ENCODE measurements around the gene CFAP52. TPM values are rescaled to one million over a fixed set of nuclear protein-coding genes. Genes with fewer than 3 reads are reported as not detected.
A peak's percentile ranks its signal among the peaks of the same experiment; 100 is the strongest.
"Not testable (repeated sequence)": the region's sequence is repeated elsewhere in the genome, so short reads cannot be mapped to it uniquely, and the experiment has no call there.

CFAP52 gene
- total and polyA plus RNA-seq, 5 donors from 2014 or later = not detected

DNA sequence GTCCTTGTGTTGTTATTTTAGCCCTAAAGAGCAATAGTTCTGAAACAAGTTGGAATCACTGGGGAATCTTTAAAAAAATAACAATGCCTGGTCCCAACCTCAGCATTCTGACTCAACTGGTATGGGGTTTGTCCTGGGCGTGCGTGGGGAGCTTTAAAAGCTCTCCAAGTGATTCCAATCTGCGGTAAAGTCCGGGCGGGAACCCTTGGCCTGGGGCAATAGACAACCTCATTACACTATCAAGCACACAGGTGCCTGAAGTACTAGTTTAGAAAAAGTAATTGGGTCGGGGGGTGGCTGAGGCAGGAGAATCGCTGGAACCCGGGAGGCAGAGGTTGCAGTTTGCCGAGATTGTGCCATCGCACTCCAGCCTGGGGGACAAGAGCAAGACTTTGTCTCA lies 5.2 kb upstream of the CFAP52 start:
- no peaks in the 10 kb centered on the region for H3K27me3 ChIP-seq (ENCODE audit: control insufficient read depth, insufficient read depth, low read length)
- no peaks in the 10 kb centered on the region for H3K9me3 Mint-ChIP-seq
- H3K27me3 Mint-ChIP-seq = peaks cover under 1% of the 10 kb centered on the region
- DNase-seq (no peak), ATAC-seq (ENCODE audit: low read depth in 2 of 2) (no peak)
- H3K36me3 Mint-ChIP-seq = peaks cover 21% of the 10 kb centered on the region
- peak overlapping the region in 1 of 4 donors; percentile 9 for H3K4me3 Mint-ChIP-seq
- peaks cover 22% of the 10 kb centered on the region for H3K4me1 ChIP-seq (ENCODE audit: control insufficient read depth, insufficient read depth, low read length, poor library complexity, severe bottlenecking)
- H3K9me3 ChIP-seq (ENCODE audit: control insufficient read depth in 2 of 2, low read length in 2 of 2) = no peaks in the 10 kb centered on the region
- peaks cover 21 to 67% (median 37%) of the 10 kb centered on the region in 4 donors for H3K4me1 Mint-ChIP-seq
- no peak overlapping the region for H3K4me3 ChIP-seq (ENCODE audit: low read depth, low read length)
- H3K27ac Mint-ChIP-seq = no peak overlapping the region
- H3K36me3 ChIP-seq (ENCODE audit: control insufficient read depth, insufficient read depth, low read length) = peaks cover 14% of the 10 kb centered on the region
- no peak overlapping the region for H3K27ac ChIP-seq (ENCODE audit: insufficient read depth, low read length, poor library complexity, severe bottlenecking)

DNA sequence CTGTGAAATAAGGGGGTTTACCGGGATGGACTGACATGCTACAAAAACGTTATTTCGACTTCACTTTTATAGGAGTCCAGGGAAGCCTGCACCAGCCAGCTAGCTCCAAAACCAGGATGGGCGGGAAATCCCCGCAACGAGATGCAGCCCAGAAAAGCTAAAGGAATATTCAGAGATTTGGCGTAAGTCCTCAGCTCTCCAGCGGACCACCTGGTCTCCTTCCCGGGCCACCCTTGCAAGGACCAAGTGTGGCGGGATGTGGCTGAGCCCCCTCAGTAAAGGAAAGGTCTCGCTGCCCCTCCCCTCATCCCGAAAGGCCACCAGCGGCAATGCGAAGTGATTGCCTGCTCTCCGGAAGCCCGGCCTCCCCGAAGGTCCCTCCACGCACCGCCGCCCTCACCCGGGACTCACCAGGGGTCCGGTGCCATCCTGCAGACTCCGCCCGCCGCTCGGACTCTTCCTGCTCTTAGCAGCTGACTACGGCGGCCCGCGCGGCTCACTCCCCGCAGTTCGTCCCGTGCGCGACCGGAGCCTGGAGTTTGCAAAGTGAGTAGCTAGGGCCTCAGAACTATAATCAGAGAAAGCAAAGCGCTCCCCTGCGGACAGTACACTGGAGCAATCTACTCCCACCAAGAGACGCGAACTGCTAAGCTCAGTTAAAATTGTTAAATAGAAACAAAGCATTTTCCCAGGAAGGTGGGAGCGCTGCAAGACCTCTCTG lies 901 bp upstream of the CFAP52 start, which contains the start of gene STX8:
Gene STX8 (minus strand): TSS at position 440 of the 721 bp plus-strand sequence. CDS start 12 bp downstream, at position 428.
- no peaks in the 10 kb centered on the region for H3K27me3 ChIP-seq (ENCODE audit: control insufficient read depth, insufficient read depth, low read length)
- peak within 1 kb of the TSS; percentile 94 to 99 (median 97) for H3K4me3 Mint-ChIP-seq
- H3K36me3 ChIP-seq (ENCODE audit: control insufficient read depth, insufficient read depth, low read length) = no peaks in the 10 kb centered on the region
- H3K4me3 ChIP-seq (ENCODE audit: low read depth, low read length) = peak within 1 kb of the TSS; percentile 97
- no peaks in the 10 kb centered on the region for H3K36me3 Mint-ChIP-seq
- peak within 1 kb of the TSS; percentile 89 to 99 (median 91) for H3K27ac Mint-ChIP-seq
- peaks cover 25% of the 10 kb centered on the region for H3K4me1 ChIP-seq (ENCODE audit: control insufficient read depth, insufficient read depth, low read length, poor library complexity, severe bottlenecking)
- H3K4me1 Mint-ChIP-seq = peaks cover 19 to 63% (median 35%) of the 10 kb centered on the region in 4 donors
- H3K9me3 Mint-ChIP-seq = no peaks in the 10 kb centered on the region
- H3K9me3 ChIP-seq (ENCODE audit: control insufficient read depth in 2 of 2, low read length in 2 of 2) = no peaks in the 10 kb centered on the region
- DNase-seq (peak; percentile 54 to 87 (median 73)), ATAC-seq (ENCODE audit: low read depth in 2 of 2) (peak; percentile 62 to 70)
- H3K27me3 Mint-ChIP-seq = peaks cover 14% of the 10 kb centered on the region
- peak within 1 kb of the TSS; percentile 51 for H3K27ac ChIP-seq (ENCODE audit: insufficient read depth, low read length, poor library complexity, severe bottlenecking)

DNA sequence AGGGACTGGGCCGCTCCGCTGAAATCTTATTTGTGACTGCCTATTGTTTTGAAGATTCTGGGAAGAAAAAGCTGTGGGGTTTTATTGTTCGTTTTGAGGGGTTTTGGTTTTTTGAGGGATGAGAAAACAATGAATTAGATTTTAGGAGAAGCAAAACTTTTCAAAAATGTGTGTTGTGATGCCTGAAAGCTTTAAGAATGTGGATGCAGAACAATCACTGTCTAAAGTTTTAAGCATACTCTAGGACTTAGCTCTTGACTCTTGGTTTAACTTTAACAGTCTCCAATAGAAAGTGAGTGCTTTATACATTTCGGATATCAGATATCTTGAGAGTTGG lies 899 bp downstream of the CFAP52 start:
- no peak for DNase-seq
- Histone ChIP-seq H3K4me3 (ENCODE audit: low read depth, low read length) (peak overlapping the region; percentile 97), H3K27me3 (ENCODE audit: control insufficient read depth, insufficient read depth, low read length) (peaks cover 5% of the 10 kb centered on the region), H3K27ac (ENCODE audit: insufficient read depth, low read length, poor library complexity, severe bottlenecking) (no peak overlapping the region), H3K4me1 (ENCODE audit: control insufficient read depth, insufficient read depth, low read length, poor library complexity, severe bottlenecking) (peaks cover 25% of the 10 kb centered on the region), H3K36me3 (ENCODE audit: control insufficient read depth, insufficient read depth, low read length) (no peaks in the 10 kb centered on the region), H3K9me3 (ENCODE audit: control insufficient read depth in 2 of 2, low read length in 2 of 2) (no peaks in the 10 kb centered on the region)
- Mint-ChIP-seq H3K27me3 (peaks cover 18% of the 10 kb centered on the region), H3K4me1 (peaks cover 16 to 49% (median 29%) of the 10 kb centered on the region in 4 donors), H3K9me3 (no peaks in the 10 kb centered on the region), H3K4me3 (peak overlapping the region; percentile 94 to 99 (median 97)), H3K36me3 (no peaks in the 10 kb centered on the region), H3K27ac (peak overlapping the region in 1 of 3 donors; percentile 48)
- no peak for ATAC-seq (ENCODE audit: low read depth in 2 of 2)

DNA sequence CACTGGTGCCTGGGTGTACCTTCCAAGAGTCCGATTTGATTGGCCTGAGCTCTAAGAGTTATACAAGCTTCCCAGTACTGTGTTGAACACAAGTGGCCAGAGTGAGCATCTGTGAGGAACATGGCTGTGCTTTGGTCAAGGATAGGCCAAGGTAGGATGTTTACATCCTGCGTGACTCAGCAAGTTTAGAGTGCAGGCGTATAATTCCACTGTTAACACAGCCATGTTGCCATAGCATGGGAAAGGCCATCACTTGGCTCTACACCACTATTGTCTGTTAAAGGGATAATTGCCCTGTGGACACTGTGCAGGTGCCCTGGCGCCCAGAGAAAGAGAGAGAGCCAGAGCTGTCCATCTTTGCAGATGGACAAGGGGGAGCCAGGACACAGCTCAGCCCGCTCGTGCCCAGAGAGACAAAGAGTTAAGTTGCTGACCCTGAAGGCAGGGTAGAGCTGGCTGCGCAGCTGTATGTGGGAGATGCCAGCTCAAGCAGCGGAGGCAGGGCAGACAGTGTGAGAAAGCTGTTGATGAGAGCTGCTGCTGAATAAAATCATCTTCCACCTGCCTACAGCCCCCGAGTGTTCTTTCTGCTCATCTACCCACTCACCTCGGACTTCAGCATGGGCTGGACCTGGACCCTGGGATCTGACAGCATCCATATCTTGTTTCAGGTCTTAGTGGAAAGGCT lies 11.7 kb downstream of the CFAP52 start:
- Histone ChIP-seq H3K9me3 (ENCODE audit: control insufficient read depth in 2 of 2, low read length in 2 of 2) (peaks cover 0 to 4% of the 10 kb centered on the region in 2 experiments), H3K27me3 (ENCODE audit: control insufficient read depth, insufficient read depth, low read length) (no peaks in the 10 kb centered on the region), H3K36me3 (ENCODE audit: control insufficient read depth, insufficient read depth, low read length) (no peaks in the 10 kb centered on the region), H3K27ac (ENCODE audit: insufficient read depth, low read length, poor library complexity, severe bottlenecking) (no peak overlapping the region), H3K4me3 (ENCODE audit: low read depth, low read length) (no peak overlapping the region), H3K4me1 (ENCODE audit: control insufficient read depth, insufficient read depth, low read length, poor library complexity, severe bottlenecking) (no peaks in the 10 kb centered on the region)
- Mint-ChIP-seq H3K9me3 (peaks cover 0 to 8% (median 1%) of the 10 kb centered on the region in 7 donors), H3K4me3 (no peak overlapping the region), H3K27ac (no peak overlapping the region), H3K36me3 (no peaks in the 10 kb centered on the region), H3K4me1 (peaks cover 0 to 4% (median 0%) of the 10 kb centered on the region in 4 donors), H3K27me3 (peaks cover 21% of the 10 kb centered on the region)
- no peak for ATAC-seq (ENCODE audit: low read depth in 2 of 2)
- DNase-seq = no peak

DNA sequence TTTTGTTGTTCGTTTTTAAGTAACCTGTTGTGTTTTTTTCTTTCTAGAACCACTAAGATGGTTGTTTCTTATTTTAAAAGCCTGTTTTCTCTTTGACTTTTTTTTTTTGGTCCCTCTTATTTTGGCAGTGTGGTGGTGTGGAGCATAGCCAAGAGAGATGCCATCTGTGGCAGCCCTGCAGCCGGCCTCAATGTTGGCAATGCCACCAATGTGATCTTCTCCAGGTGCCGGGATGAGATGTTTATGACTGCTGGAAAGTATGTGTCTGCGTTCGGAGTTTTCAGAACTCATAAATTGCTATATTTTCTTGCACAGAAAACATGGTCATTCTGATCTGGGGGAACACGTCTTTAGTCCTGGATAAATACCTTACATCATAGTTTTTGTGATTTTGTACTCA lies 17.6 kb downstream of the CFAP52 start:
- no peaks in the 10 kb centered on the region for H3K36me3 ChIP-seq (ENCODE audit: control insufficient read depth, insufficient read depth, low read length)
- H3K4me3 ChIP-seq (ENCODE audit: low read depth, low read length) = no peak overlapping the region
- ATAC-seq (ENCODE audit: low read depth in 2 of 2) (no peak), DNase-seq (no peak)
- Mint-ChIP-seq H3K27ac (no peak overlapping the region), H3K4me3 (no peak overlapping the region), H3K4me1 (peaks cover 0 to 2% (median 0%) of the 10 kb centered on the region in 4 donors), H3K9me3 (no peaks in the 10 kb centered on the region), H3K27me3 (peaks cover 18% of the 10 kb centered on the region), H3K36me3 (no peaks in the 10 kb centered on the region)
- H3K27ac ChIP-seq (ENCODE audit: insufficient read depth, low read length, poor library complexity, severe bottlenecking) = no peak overlapping the region
- no peaks in the 10 kb centered on the region for H3K4me1 ChIP-seq (ENCODE audit: control insufficient read depth, insufficient read depth, low read length, poor library complexity, severe bottlenecking)
- no peaks in the 10 kb centered on the region for H3K9me3 ChIP-seq (ENCODE audit: control insufficient read depth in 2 of 2, low read length in 2 of 2)
- no peaks in the 10 kb centered on the region for H3K27me3 ChIP-seq (ENCODE audit: control insufficient read depth, insufficient read depth, low read length)

DNA sequence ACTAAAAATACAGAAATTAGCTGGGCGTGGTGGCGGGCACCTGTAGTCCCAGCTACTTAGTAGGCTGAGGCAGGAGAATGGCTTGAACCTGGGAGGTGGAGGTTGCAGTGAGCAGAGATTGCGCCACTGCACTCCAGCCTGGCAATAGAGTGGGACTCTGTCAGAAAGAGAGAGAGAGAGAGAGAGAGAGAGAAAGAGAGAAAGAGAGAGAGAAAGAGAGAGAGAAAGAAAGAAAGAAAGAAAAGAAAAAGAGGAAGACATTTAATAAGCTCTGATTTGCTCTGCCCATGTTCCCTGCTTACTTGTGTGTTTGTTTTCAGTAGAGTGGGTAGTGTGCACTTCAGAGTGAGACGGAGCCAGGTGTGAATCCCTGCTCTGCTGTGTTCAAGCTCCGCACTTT lies 21.2 kb downstream of the CFAP52 start:
- not testable (repeated sequence) for H3K9me3 ChIP-seq (ENCODE audit: control insufficient read depth in 2 of 2, low read length in 2 of 2); H3K4me3 Mint-ChIP-seq; DNase-seq; H3K36me3 Mint-ChIP-seq; H3K4me1 Mint-ChIP-seq; H3K27me3 ChIP-seq (ENCODE audit: control insufficient read depth, insufficient read depth, low read length); H3K27ac ChIP-seq (ENCODE audit: insufficient read depth, low read length, poor library complexity, severe bottlenecking); H3K4me1 ChIP-seq (ENCODE audit: control insufficient read depth, insufficient read depth, low read length, poor library complexity, severe bottlenecking); H3K4me3 ChIP-seq (ENCODE audit: low read depth, low read length); ATAC-seq (ENCODE audit: low read depth in 2 of 2); H3K9me3 Mint-ChIP-seq; H3K36me3 ChIP-seq (ENCODE audit: control insufficient read depth, insufficient read depth, low read length); H3K27ac Mint-ChIP-seq
- H3K27me3 Mint-ChIP-seq = peaks cover 18% of the 10 kb centered on the region

DNA sequence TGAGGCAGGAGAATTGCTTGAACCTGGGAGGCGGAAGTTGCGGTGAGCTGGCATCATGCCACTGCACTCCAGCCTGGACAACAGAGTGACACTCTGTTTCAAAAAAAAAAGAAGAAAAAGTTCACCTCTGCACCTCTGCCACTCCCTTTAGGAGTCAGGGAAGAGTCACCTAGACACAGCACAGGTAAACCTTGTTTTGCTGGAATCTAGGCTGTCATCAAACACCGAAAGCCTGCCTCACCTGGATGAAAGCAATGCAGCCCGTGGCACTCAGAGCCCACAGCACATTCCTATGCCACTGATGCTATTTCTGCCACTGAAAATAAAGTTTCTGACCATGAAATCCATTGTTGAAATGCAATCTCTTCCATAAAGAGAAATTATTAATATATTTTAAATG lies 22.2 kb downstream of the CFAP52 start:
- Histone ChIP-seq H3K4me1 (ENCODE audit: control insufficient read depth, insufficient read depth, low read length, poor library complexity, severe bottlenecking) (no peaks in the 10 kb centered on the region), H3K27ac (ENCODE audit: insufficient read depth, low read length, poor library complexity, severe bottlenecking) (no peak overlapping the region), H3K4me3 (ENCODE audit: low read depth, low read length) (no peak overlapping the region), H3K9me3 (ENCODE audit: control insufficient read depth in 2 of 2, low read length in 2 of 2) (no peaks in the 10 kb centered on the region), H3K36me3 (ENCODE audit: control insufficient read depth, insufficient read depth, low read length) (no peaks in the 10 kb centered on the region), H3K27me3 (ENCODE audit: control insufficient read depth, insufficient read depth, low read length) (peaks cover under 1% of the 10 kb centered on the region)
- Mint-ChIP-seq H3K27ac (no peak overlapping the region), H3K36me3 (no peaks in the 10 kb centered on the region), H3K27me3 (peaks cover 19% of the 10 kb centered on the region), H3K4me3 (no peak overlapping the region), H3K9me3 (peaks cover 0 to 2% (median 0%) of the 10 kb centered on the region in 7 donors), H3K4me1 (peaks cover 0 to 2% (median 0%) of the 10 kb centered on the region in 4 donors)
- ATAC-seq (ENCODE audit: low read depth in 2 of 2) = no peak
- no peak for DNase-seq
